ENCODE data around the gene ZGRF1.
"Not testable (repeated sequence)": the region's sequence is repeated elsewhere in the genome, so short reads cannot be mapped to it uniquely, and the experiment has no call there.

The ZGRF1 gene, protein sequence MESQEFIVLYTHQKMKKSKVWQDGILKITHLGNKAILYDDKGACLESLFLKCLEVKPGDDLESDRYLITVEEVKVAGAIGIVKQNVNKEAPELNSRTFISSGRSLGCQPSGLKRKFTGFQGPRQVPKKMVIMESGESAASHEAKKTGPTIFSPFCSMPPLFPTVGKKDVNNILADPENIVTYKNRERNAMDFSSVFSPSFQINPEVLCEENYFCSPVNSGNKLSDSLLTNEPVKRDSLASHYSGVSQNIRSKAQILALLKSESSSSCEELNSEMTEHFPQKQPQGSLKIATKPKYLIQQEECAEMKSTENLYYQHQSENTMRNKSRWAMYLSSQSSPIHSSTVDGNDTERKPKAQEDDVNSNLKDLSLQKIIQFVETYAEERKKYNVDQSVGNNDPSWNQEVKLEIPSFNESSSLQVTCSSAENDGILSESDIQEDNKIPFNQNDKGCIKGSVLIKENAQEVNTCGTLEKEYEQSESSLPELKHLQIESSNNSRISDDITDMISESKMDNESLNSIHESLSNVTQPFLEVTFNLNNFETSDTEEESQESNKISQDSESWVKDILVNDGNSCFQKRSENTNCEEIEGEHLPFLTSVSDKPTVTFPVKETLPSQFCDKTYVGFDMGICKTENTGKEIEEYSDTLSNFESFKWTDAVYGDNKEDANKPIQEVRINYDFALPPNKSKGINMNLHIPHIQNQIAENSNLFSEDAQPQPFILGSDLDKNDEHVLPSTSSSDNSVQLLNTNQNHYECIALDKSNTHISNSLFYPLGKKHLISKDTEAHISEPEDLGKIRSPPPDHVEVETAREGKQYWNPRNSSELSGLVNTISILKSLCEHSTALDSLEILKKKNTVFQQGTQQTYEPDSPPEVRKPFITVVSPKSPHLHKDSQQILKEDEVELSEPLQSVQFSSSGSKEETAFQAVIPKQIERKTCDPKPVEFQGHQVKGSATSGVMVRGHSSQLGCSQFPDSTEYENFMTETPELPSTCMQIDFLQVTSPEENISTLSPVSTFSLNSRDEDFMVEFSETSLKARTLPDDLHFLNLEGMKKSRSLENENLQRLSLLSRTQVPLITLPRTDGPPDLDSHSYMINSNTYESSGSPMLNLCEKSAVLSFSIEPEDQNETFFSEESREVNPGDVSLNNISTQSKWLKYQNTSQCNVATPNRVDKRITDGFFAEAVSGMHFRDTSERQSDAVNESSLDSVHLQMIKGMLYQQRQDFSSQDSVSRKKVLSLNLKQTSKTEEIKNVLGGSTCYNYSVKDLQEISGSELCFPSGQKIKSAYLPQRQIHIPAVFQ (N-terminal part only)

DNA sequence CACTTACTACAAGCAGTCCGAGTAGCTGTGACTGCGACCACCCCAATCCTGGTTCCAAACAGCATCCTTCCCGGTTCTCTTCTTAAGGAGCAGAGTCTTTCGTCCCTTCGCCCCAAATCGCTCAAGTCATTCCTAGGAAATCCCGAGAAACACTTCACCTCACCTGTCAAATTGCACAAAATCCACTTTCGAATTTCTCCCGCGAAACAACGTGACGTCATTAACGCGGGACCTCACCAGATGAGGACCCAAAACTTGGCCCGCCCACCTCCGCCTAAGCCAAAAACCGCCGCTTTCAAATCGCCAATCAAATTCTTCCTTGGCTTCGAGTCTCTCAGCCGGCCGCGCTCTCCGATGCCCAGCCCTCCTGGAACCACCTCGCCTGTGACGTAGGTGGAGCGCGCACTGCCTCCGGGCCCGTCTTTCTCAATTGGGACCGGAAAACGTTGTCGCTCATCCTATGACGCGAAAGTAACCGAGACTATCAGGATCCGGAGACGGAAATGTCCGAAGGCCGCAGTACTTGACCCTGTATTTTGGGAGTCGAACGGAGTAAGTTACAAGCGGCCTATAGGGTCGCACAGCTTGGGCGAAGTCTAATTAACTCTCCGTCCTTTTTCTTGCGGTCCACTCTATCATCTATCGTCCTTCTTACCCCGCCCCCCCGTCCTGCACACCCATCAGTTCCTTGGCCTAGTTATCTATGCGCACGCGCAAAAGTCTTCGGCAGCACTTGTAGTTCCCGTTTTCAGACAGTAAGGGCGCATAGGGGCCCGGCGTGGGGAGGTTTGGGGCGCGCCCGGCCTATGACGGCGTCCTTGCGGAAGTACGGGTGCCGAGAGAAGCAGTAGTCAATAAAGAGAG is at the start of gene ZGRF1, which contains the start of gene LARP7:
Gene ZGRF1 (minus strand): TSS at position 222 of the 864 bp plus-strand sequence. CDS start 3,733 bp downstream, outside the sequence.
Gene LARP7 (plus strand): TSS at position 456 of the 864 bp plus-strand sequence. CDS start 7,527 bp downstream, outside the sequence.
- Histone ChIP-seq H2AFZ (ENCODE audit: low read depth, low read length) (peak within 1 kb of the TSS; percentile 65), H3K27me3 (ENCODE audit: insufficient read depth, low read length) (no peaks in the 10 kb centered on the region), H3K36me3 (ENCODE audit: insufficient read depth, low read length) (no peaks in the 10 kb centered on the region), H3K9me3 (ENCODE audit: low read length) (no peaks in the 10 kb centered on the region), H3K4me3 (ENCODE audit: low read length) (peak within 1 kb of the TSS; percentile 69), H3K4me1 (ENCODE audit: insufficient read depth, low read length) (peaks cover 16% of the 10 kb centered on the region)

DNA sequence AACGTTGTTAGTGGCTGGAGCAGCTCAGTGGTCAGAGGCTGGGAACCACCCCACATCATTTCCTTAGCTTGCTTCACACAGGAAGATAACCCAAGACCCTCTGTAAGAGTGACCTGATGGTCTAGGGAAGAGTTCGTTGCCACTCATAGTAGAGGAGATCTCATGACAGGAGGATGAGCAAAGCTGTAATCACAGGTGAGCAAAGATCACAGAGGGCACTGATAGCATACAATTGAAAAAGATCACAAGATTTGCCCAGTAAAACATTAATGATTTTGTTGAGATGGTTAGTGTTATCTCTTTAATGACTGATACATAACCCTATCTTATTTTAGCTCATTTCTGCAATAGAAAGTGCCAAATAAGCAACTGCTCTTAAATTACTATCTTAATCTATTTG is 44.3 kb upstream of the ZGRF1 start:
- H2AFZ ChIP-seq (ENCODE audit: low read depth, low read length) = no peak overlapping the region
- H3K4me3 ChIP-seq (ENCODE audit: low read length) = no peak overlapping the region
- no peaks in the 10 kb centered on the region for H3K4me1 ChIP-seq (ENCODE audit: insufficient read depth, low read length)
- no peaks in the 10 kb centered on the region for H3K9me3 ChIP-seq (ENCODE audit: low read length)
- H3K36me3 ChIP-seq (ENCODE audit: insufficient read depth, low read length) = no peaks in the 10 kb centered on the region
- H3K27me3 ChIP-seq (ENCODE audit: insufficient read depth, low read length) = no peaks in the 10 kb centered on the region

DNA sequence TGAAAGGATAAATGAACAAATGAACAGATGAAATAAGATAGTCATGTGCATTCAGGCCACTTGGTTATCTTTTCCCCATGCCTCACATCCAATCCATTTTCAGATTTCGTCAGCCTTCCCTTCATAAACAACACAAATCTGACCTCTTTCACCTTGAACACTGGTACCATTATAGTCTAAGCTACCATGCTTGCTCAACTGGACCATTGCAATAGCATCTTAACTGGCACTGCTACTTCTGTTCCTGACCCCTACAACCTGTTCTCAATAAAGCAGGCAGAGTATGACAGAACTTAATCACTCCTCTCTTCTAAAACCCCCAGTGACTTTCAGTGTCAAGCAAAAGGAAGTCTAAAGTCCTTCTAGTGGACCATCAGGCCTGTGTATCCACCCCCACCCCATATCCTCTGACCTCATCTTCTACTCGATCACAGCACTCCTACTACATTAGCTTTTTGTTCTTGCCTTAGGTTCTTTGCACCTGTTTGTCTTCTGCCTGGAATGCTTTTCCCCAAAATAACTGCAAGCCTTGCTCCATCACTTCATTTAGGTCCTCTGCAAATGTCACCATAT is 40.9 kb upstream of the ZGRF1 start:
- Histone ChIP-seq H3K27me3 (ENCODE audit: insufficient read depth, low read length) (no peaks in the 10 kb centered on the region), H3K4me1 (ENCODE audit: insufficient read depth, low read length) (no peaks in the 10 kb centered on the region), H3K9me3 (ENCODE audit: low read length) (no peaks in the 10 kb centered on the region), H2AFZ (ENCODE audit: low read depth, low read length) (no peak overlapping the region), H3K36me3 (ENCODE audit: insufficient read depth, low read length) (no peaks in the 10 kb centered on the region), H3K4me3 (ENCODE audit: low read length) (no peak overlapping the region)

DNA sequence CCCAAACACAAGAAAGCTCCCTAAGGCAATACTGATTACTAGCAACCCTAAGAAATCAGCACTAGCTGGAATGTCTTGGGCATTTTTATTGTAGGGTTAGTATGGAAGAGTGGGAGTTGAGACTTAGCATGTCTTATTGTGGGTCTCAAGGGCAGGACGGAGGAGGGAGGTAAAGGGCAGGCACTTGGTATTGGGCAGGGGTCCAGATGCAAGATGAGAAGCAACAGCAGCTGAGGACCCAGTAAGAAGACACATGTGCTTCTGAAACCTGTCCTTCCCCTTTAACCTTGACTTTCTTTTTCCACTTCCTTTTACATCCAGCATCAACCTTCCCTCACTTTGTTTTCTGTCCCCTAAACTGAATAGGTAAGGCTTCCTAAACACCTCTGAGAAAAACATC is 37.7 kb upstream of the ZGRF1 start:
- H3K4me3 ChIP-seq (ENCODE audit: low read length) = no peak overlapping the region
- no peaks in the 10 kb centered on the region for H3K36me3 ChIP-seq (ENCODE audit: insufficient read depth, low read length)

DNA sequence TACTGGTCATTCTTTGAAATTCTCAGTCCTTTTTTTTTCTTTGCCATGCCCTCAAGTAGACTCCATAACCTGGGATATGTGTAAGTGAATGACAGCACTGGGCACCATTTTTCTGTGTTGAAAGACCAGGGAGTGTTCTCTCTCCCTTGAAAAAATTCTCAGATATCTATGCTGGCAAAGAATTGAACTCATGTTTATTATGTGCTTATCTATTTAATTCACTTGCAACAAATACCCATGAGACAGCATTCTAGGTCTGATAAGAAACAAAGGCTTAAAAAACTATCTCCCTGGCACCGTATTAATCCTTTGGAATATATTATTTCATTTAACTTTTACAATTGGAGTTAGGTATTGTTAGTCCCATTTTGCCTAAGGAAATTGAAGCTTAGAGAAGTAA is 37.0 kb upstream of the ZGRF1 start:
- H3K9me3 ChIP-seq (ENCODE audit: low read length) = no peaks in the 10 kb centered on the region
- no peak overlapping the region for H3K4me3 ChIP-seq (ENCODE audit: low read length)
- H2AFZ ChIP-seq (ENCODE audit: low read depth, low read length) = no peak overlapping the region
- H3K27me3 ChIP-seq (ENCODE audit: insufficient read depth, low read length) = no peaks in the 10 kb centered on the region
- no peaks in the 10 kb centered on the region for H3K4me1 ChIP-seq (ENCODE audit: insufficient read depth, low read length)
- no peaks in the 10 kb centered on the region for H3K36me3 ChIP-seq (ENCODE audit: insufficient read depth, low read length)

More for the DNA sequence above, 37.7 kb upstream of the ZGRF1 start:
- no peak overlapping the region for H2AFZ ChIP-seq (ENCODE audit: low read depth, low read length)
- no peaks in the 10 kb centered on the region for H3K4me1 ChIP-seq (ENCODE audit: insufficient read depth, low read length)
- H3K27me3 ChIP-seq (ENCODE audit: insufficient read depth, low read length) = no peaks in the 10 kb centered on the region
- no peaks in the 10 kb centered on the region for H3K9me3 ChIP-seq (ENCODE audit: low read length)

DNA sequence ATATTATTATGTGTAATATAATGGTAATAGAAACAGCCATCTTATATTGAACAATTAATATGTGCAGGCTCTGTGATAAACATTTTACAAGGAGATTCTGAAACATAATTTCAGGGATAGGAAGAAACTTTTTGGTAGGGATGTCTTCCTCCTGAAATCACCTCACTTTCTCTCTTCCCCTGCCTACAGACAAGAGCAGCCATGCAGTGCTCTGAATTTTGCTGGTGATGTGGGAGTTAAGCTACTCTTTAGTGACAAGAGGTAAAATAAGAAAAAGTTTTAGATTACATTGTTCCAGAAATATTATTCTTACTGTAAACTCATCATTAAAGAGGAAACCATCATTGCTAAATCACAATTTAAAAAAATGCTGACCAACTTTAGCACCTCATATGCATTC is 36.4 kb upstream of the ZGRF1 start:
- H3K4me3 ChIP-seq (ENCODE audit: low read length) = no peak overlapping the region
- H3K9me3 ChIP-seq (ENCODE audit: low read length) = no peaks in the 10 kb centered on the region
- H3K36me3 ChIP-seq (ENCODE audit: insufficient read depth, low read length) = no peaks in the 10 kb centered on the region
- H3K27me3 ChIP-seq (ENCODE audit: insufficient read depth, low read length) = no peaks in the 10 kb centered on the region
- no peaks in the 10 kb centered on the region for H3K4me1 ChIP-seq (ENCODE audit: insufficient read depth, low read length)
- no peak overlapping the region for H2AFZ ChIP-seq (ENCODE audit: low read depth, low read length)

DNA sequence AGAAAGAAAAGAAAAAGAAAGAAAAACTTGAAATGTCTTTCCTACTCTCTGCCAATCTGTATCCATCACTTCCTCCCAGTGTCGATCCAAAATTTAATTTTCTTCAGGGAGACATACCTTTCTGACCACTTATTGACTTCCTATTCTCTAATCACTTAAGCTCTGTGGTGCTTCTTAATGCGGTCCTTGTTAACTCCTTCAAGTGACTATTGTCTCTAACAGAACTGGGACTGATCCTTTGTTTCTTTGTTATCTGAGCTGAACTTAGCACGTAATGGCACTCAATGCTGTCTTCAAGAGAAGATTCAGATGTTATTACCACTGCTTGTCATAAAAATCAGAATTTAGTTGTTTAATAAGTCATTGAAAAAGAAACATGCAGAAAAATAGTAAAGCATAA is 31.4 kb upstream of the ZGRF1 start:
- Histone ChIP-seq H3K36me3 (ENCODE audit: insufficient read depth, low read length) (no peaks in the 10 kb centered on the region), H3K4me3 (ENCODE audit: low read length) (no peak overlapping the region), H3K4me1 (ENCODE audit: insufficient read depth, low read length) (no peaks in the 10 kb centered on the region), H3K9me3 (ENCODE audit: low read length) (no peaks in the 10 kb centered on the region), H3K27me3 (ENCODE audit: insufficient read depth, low read length) (no peaks in the 10 kb centered on the region), H2AFZ (ENCODE audit: low read depth, low read length) (no peak overlapping the region)

DNA sequence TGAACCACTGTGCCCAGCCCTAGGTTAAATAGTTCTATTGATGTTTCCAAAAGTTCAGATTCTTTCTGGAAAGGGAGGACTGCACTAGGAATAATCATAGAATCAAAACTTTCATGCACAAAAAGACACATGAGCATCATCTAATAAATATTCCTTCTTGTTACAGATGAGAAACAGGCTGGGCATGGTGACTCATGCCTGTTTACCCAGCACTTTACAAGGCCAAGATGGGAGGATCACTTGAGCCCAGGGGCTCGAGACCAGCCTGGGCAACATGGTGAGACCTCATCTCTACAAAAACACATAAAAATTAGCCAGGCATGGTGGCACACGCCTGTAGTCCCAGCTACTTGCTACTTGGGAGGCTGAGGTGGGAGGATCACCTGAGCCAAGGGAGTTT is 27.9 kb upstream of the ZGRF1 start:
- Histone ChIP-seq H3K4me1 (ENCODE audit: insufficient read depth, low read length) (no peaks in the 10 kb centered on the region), H3K36me3 (ENCODE audit: insufficient read depth, low read length) (peaks cover 2% of the 10 kb centered on the region), H3K27me3 (ENCODE audit: insufficient read depth, low read length) (no peaks in the 10 kb centered on the region), H2AFZ (ENCODE audit: low read depth, low read length) (no peak overlapping the region), H3K9me3 (ENCODE audit: low read length) (no peaks in the 10 kb centered on the region), H3K4me3 (ENCODE audit: low read length) (no peak overlapping the region)

DNA sequence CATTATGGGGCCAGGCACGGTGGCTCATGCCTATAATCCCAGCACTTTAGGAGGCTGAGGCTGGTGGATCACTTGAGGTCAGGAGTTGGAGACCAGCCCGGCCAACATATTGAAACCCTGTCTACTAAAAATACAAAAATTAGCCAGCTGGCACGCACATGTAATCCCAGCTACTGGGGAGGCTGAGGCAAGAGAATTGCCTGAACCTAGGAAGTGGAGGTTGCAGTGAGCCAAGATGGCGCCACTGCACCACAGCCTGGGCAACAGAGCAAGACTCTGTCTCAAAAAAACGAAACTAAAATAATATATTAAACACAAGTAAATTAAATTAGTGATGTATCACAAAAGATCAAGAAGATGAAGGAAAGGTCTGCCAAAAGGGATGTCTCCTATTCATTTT is 19.4 kb upstream of the ZGRF1 start:
- not testable (repeated sequence) for H3K27me3 ChIP-seq (ENCODE audit: insufficient read depth, low read length); H3K4me3 ChIP-seq (ENCODE audit: low read length); H2AFZ ChIP-seq (ENCODE audit: low read depth, low read length); H3K9me3 ChIP-seq (ENCODE audit: low read length)
- H3K36me3 ChIP-seq (ENCODE audit: insufficient read depth, low read length) = peaks cover 65% of the 10 kb centered on the region
- peaks cover 12% of the 10 kb centered on the region for H3K4me1 ChIP-seq (ENCODE audit: insufficient read depth, low read length)

DNA sequence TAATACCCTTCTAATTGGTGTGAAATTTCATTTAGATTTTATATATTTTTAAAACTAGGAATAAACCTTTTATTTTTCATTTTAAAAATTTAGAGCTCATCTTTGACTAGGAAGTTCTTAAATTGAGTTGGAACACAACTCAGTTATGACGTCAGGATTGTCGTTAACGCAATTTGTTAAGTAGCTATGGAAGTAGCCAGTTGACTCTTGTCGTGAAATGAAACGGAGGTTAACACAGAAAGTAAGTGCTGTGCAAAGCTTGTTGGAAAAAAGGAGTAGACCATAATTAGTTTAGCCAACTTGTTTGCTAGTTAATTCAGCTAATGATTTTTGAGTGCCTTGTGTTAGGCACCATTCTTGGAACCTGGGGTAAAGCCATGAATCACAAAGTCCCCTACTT is 18.6 kb upstream of the ZGRF1 start:
- Histone ChIP-seq H2AFZ (ENCODE audit: low read depth, low read length) (no peak overlapping the region), H3K4me1 (ENCODE audit: insufficient read depth, low read length) (peaks cover 12% of the 10 kb centered on the region), H3K36me3 (ENCODE audit: insufficient read depth, low read length) (peaks cover 72% of the 10 kb centered on the region), H3K4me3 (ENCODE audit: low read length) (no peak overlapping the region), H3K9me3 (ENCODE audit: low read length) (no peaks in the 10 kb centered on the region), H3K27me3 (ENCODE audit: insufficient read depth, low read length) (no peaks in the 10 kb centered on the region)

DNA sequence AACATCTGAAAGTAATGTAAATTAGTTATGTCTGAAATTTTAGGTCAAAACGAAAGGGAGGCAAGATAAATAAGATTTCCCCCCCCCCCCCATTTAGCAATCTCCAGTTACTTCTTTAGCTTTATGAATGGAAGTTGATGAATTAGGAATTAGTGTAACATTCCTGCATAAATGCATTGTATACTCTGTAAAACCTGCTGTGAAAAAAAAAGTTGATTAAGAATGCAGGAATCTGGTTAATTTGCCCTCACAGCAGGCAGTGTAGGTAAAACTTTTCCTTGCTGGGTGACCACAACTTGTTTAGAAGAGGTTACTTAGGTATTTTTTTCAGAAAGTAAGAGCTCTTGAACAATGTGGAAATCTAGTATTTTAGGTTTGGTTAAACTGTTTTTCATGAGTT is 15.5 kb upstream of the ZGRF1 start:
- no peaks in the 10 kb centered on the region for H3K27me3 ChIP-seq (ENCODE audit: insufficient read depth, low read length)
- H3K4me3 ChIP-seq (ENCODE audit: low read length) = no peak overlapping the region
- peaks cover 67% of the 10 kb centered on the region for H3K36me3 ChIP-seq (ENCODE audit: insufficient read depth, low read length)
- peaks cover 24% of the 10 kb centered on the region for H3K4me1 ChIP-seq (ENCODE audit: insufficient read depth, low read length)
- no peaks in the 10 kb centered on the region for H3K9me3 ChIP-seq (ENCODE audit: low read length)
- H2AFZ ChIP-seq (ENCODE audit: low read depth, low read length) = no peak overlapping the region

DNA sequence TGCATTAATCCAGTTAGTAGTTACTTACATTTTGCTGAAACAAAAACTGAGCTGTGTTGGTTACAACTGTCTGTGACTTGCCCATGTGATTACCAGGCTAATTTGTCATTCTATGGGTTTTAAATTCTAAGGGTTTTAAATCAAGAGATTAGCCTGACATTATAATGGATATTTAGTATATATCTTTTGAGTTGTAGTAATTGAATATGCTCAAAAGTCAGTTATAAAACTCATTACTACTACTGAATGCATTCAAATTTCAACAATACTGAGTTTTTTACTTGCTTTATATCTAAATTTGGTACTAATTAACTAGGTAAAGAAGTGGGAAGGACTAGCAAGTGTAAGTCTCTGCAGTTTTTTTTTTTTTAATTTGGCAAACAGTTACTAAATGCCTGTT is 14.9 kb upstream of the ZGRF1 start:
- Histone ChIP-seq H3K27me3 (ENCODE audit: insufficient read depth, low read length) (no peaks in the 10 kb centered on the region), H2AFZ (ENCODE audit: low read depth, low read length) (no peak overlapping the region), H3K36me3 (ENCODE audit: insufficient read depth, low read length) (peaks cover 68% of the 10 kb centered on the region), H3K4me1 (ENCODE audit: insufficient read depth, low read length) (peaks cover 24% of the 10 kb centered on the region), H3K9me3 (ENCODE audit: low read length) (no peaks in the 10 kb centered on the region), H3K4me3 (ENCODE audit: low read length) (no peak overlapping the region)

All from neuron (in vitro differentiated cells).